ENCODE measurements around the gene CGB8. TPM values are rescaled to one million over a fixed set of nuclear protein-coding genes. Genes with fewer than 3 reads are reported as not detected.
"Not testable (repeated sequence)": the region's sequence is repeated elsewhere in the genome, so short reads cannot be mapped to it uniquely, and the experiment has no call there.

Gene CGB8
- total RNA-seq, 8 experiments from 2014 or later: 0.27 to 0.76 (median 0.33) TPM; not detected in 4

GRCh38 chr19:49061000-49061399, 12.1 kb upstream of the CGB8 start:
- no peak for ATAC-seq (replicated peaks in 6 of 8)
- in situ Hi-C loops (cut with MboI; ENCODE audit: low pct_unique_long_range_greater_than_20kb in 2 of 9, low sequenced_read_pairs in 9 of 9, unreplicated experiment in 9 of 9): no loop called here
- Histone ChIP-seq H3K27ac (no peak overlapping the region), H3K4me3 (no peak overlapping the region), H3K4me1 (replicated peaks in 1 of 2) (peaks cover 7 to 30% of the 10 kb centered on the region in 2 donors)
- no CpG with 5 or more reads among the region's 2 CpGs for WGBS, 10 experiments

- ATAC-seq (replicated peaks in 6 of 8): no peak
- in situ Hi-C loops (cut with MboI; ENCODE audit: low pct_unique_long_range_greater_than_20kb in 2 of 9, low sequenced_read_pairs in 9 of 9, unreplicated experiment in 9 of 9): no loop called here
- WGBS, 10 experiments: 15 to 93% (median 73%) methylated on average over 1 to 7 of the region's 9 CpGs
Observed at GRCh38 chr19:49059053-49059452, 10.1 kb upstream of the CGB8 start.

DNA sequence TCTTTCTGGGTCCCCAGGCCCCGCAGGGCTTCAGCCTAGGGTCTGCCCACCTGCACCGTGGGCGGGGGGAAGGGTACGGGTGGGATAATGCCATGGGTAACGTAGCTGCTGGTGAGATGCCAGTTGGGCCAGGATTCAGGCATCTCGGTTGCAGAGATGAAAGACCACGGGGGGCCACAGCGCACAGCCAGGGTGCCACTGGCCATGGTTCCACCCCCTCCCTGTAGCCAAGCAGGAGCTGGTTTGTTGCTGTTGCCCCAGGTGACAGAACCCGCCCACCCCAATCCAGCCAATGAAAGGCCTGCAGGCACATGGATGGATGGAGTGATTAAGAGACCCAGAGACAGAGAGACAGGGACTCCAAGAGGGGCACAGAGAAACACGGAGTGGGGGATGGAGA, 9.7 kb upstream of the CGB8 start:
- Histone ChIP-seq H3K27ac (no peak overlapping the region), H3K4me3 (no peak overlapping the region), H3K4me1 (replicated peaks in 1 of 2) (peaks cover 0 to 24% of the 10 kb centered on the region in 2 donors)
- peak in 4 of 8 experiments; percentile 13 to 31 (median 21) for ATAC-seq (replicated peaks in 6 of 8)
- in situ Hi-C loops (cut with MboI; ENCODE audit: low pct_unique_long_range_greater_than_20kb in 2 of 9, low sequenced_read_pairs in 9 of 9, unreplicated experiment in 9 of 9): no loop called here
- WGBS, 10 experiments: 20 to 60% (median 58%) methylated on average over 1 to 3 of the region's 10 CpGs; no CpG with 5 or more reads in 7 of the 10 experiments

More at GRCh38 chr19:49059053-49059452, 10.1 kb upstream of the CGB8 start:
- Histone ChIP-seq H3K27ac (no peak overlapping the region), H3K4me1 (replicated peaks in 1 of 2) (peaks cover 0 to 24% of the 10 kb centered on the region in 2 donors), H3K4me3 (no peak overlapping the region)

- in situ Hi-C loops (cut with MboI; ENCODE audit: low pct_unique_long_range_greater_than_20kb in 2 of 9, low sequenced_read_pairs in 9 of 9, unreplicated experiment in 9 of 9): no loop called here
- 0% methylated on average over 4 of the region's 38 CpGs; no CpG with 5 or more reads in 9 of the 10 experiments for WGBS, 10 experiments
- peak; percentile 65 to 75 (median 70) for ATAC-seq (replicated peaks in 6 of 8)
Observed at GRCh38 chr19:49057636-49058234, 8.8 kb upstream of the CGB8 start, which contains the start of gene CGB7. TSS of gene CGB7 (minus strand) at chr19:49057749. CDS start at chr19:49055375, 2,374 bp downstream.

DNA sequence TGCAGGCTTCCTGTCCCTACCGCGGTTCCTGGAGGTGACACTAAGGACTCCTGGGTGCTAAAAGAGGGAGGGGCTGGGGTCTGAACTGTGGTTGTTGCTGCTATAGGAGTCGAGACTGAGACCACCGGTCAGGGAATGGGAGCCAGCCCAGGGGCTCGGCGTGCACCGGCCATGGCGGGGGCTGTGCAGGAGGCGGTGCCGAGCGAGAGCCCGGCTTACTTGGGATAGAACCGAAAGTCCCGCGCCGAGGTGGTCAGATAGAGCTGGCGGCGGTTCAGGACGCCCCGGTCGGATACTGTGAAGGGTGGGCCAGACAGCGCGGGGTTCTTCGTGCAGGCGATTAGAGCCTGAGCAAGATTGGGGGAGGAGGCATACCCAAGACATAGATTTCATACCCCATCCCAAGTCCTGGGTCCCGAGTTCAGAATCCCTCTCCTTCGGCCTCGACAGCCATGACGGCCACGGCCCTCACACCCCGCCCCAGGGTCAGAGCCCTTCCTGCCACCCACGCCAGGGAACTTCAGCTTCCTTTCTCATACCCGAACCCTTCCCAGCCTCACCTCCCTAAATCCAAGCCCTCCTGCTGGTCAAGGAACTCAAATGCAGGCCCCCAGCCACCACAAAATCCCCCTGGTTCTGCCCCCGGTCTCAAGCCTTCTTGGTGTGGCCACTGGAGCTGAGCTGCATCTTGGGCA, 8.1 kb upstream of the CGB8 start:
- 0 to 40% (median 14%) methylated on average over 1 to 10 of the region's 34 CpGs; no CpG with 5 or more reads in 5 of the 10 experiments for WGBS, 10 experiments
- ATAC-seq (replicated peaks in 6 of 8): not testable (repeated sequence)

More at GRCh38 chr19:49057636-49058234, 8.8 kb upstream of the CGB8 start, which contains the start of gene CGB7:
- Histone ChIP-seq H3K4me1 (replicated peaks in 1 of 2) (peaks cover 0 to 24% of the 10 kb centered on the region in 2 donors), H3K27ac (no peak within 1 kb of the TSS), H3K4me3 (peak within 1 kb of the TSS; percentile 2 to 31 (median 23))

DNA sequence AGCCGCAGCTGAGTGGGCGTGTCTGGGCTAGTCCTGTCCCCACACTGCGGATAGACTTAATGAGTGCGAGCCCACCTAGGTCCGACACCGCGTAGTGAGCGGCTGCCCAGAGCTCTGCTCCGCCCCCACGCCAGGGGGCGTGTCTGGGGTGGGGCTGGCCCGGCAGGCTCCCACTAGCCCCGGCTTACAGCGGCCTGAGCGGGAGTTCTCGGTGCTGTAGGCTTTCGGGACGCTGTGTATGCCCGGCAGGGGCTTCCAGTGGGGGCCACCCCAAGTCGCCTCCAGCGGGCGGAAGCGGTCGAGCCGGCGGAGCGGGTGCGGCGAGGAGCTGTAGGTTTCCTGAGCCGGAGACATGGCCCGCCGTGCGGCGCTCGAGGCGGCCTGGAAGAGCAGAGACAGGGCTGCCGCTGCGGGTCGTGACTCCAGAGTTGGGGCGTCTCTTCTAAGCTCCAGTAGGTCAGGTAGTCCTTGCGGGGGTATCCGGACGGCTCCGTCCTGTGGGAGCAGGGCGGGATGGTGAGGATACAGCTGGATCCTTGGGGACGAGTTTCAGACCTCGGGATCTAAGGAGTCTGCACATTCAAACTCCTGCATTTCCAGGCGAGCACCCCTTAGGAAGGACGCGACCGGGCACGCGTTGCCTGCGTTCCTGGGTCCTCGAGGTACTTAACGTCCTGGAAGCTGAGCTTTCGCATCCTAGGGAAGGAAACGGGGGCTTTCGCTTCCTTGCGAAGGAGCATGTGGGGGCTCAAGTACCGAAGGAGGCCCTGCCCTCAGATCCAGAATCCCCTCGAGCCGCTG, 7.4 kb upstream of the CGB8 start:
- H3K27ac ChIP-seq: no peak overlapping the region

More for the DNA sequence above, 8.1 kb upstream of the CGB8 start:
- H3K27ac ChIP-seq; in situ Hi-C loops (cut with MboI; ENCODE audit: low pct_unique_long_range_greater_than_20kb in 2 of 9, low sequenced_read_pairs in 9 of 9, unreplicated experiment in 9 of 9): not testable (repeated sequence)
- Histone ChIP-seq H3K4me1 (replicated peaks in 1 of 2) (peaks cover 0 to 24% of the 10 kb centered on the region in 2 donors), H3K4me3 (peak overlapping the region in 2 of 5 donors; percentile 29 to 31)

GRCh38 chr19:49050376-49051033, 1.6 kb upstream of the CGB8 start:
- H3K4me1 ChIP-seq (replicated peaks in 1 of 2); H3K4me3 ChIP-seq; in situ Hi-C loops (cut with MboI; ENCODE audit: low pct_unique_long_range_greater_than_20kb in 2 of 9, low sequenced_read_pairs in 9 of 9, unreplicated experiment in 9 of 9); H3K27ac ChIP-seq: not testable (repeated sequence)
- peak in 4 of 8 experiments; percentile 23 to 65 (median 38) for ATAC-seq (replicated peaks in 6 of 8)
- WGBS, 10 experiments: 0 to 69% methylated on average over 2 to 14 of the region's 24 CpGs; no CpG with 5 or more reads in 8 of the 10 experiments

More for the DNA sequence above, 7.4 kb upstream of the CGB8 start:
- in situ Hi-C loops (cut with MboI; ENCODE audit: low pct_unique_long_range_greater_than_20kb in 2 of 9, low sequenced_read_pairs in 9 of 9, unreplicated experiment in 9 of 9): no loop called here
- ATAC-seq (replicated peaks in 6 of 8): peak; percentile 75 to 90 (median 80)
- Histone ChIP-seq H3K4me3 (peak overlapping the region in 4 of 5 donors; percentile 6 to 31 (median 19)), H3K4me1 (replicated peaks in 1 of 2) (peaks cover 0 to 24% of the 10 kb centered on the region in 2 donors)
- 0 to 4% (median 0%) methylated on average over 1 to 23 of the region's 63 CpGs; no CpG with 5 or more reads in 4 of the 10 experiments for WGBS, 10 experiments

GRCh38 chr19:49049834-49050233, 923 bp upstream of the CGB8 start:
- H3K4me3 ChIP-seq; in situ Hi-C loops (cut with MboI; ENCODE audit: low pct_unique_long_range_greater_than_20kb in 2 of 9, low sequenced_read_pairs in 9 of 9, unreplicated experiment in 9 of 9); ATAC-seq (replicated peaks in 6 of 8); H3K27ac ChIP-seq; H3K4me1 ChIP-seq (replicated peaks in 1 of 2): not testable (repeated sequence)
- WGBS, 10 experiments: no CpG with 5 or more reads among the region's 4 CpGs

DNA sequence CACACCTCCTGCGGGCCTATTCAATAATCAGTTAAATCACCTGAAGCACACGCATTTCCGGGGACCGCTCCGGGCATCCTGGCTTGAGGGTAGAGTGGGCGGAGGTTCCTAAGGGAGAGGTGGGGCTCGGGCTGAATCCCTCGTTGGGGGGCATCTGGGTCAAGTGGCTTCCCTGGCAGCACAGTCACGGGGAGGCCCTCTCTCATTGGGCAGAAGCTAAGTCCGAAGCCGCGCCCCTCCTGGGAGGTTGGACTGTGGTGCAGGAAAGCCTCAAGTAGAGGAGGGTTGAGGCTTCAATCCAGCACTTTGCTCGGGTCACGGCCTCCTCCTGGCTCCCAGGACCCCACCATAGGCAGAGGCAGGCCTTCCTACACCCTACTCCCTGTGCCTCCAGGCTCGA, 5.4 kb downstream of the CGB8 start, which contains the start of gene CGB5:
Gene CGB5, plus strand, starts transcription at position 301 of the 400 bp plus-strand sequence. CDS start 362 bp downstream, outside the sequence.
- H3K27ac ChIP-seq; H3K4me1 ChIP-seq (replicated peaks in 1 of 2); ATAC-seq (replicated peaks in 6 of 8); H3K4me3 ChIP-seq; in situ Hi-C loops (cut with MboI; ENCODE audit: low pct_unique_long_range_greater_than_20kb in 2 of 9, low sequenced_read_pairs in 9 of 9, unreplicated experiment in 9 of 9): not testable (repeated sequence)
- WGBS, 10 experiments: no CpG with 5 or more reads among the region's 15 CpGs

DNA sequence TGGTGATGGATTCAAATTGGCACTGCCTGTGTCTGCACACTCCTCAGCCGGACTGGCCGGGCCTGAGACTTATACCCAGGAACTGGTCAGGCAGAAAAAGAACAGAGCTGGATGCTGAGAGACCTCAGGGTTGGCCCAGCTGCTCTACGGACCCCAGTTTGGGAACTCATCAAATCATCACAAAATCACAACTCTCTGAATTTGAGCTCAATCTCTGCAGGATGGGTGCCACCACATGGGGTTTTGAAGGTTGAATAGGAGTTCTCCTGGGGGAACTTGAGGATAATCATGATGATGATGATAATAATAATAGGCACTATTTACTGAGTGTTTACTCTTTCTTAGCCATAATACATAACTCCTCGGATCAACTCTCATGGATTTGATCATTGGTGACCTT, 6.2 kb downstream of the CGB8 start:
- ATAC-seq (replicated peaks in 6 of 8); H3K4me1 ChIP-seq (replicated peaks in 1 of 2); H3K4me3 ChIP-seq; in situ Hi-C loops (cut with MboI; ENCODE audit: low pct_unique_long_range_greater_than_20kb in 2 of 9, low sequenced_read_pairs in 9 of 9, unreplicated experiment in 9 of 9); H3K27ac ChIP-seq: not testable (repeated sequence)
- WGBS, 10 experiments: 64 to 80% methylated on average over 1 of the region's 4 CpGs; no CpG with 5 or more reads in 8 of the 10 experiments

DNA sequence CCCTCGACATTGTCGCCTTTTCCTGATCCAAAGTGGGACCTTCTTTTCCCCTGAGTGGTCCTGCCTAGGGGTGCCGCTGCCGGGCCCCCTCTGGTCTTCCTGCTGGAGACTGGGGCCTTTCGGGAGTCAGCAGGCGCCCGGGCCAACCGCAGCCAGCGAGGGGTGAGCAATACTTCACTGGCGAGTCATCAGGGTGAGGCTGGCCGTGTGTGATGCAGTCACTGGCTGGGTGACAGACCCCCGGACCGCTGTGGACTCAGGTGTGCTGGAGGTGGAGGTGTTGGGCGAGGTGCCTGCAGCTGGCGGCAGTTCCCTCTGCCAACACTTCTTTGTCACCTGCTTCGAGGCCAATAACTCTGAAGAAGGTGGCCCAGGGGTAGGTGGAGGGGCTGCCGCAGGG, 6.7 kb downstream of the CGB8 start:
- in situ Hi-C loops (cut with MboI; ENCODE audit: low pct_unique_long_range_greater_than_20kb in 2 of 9, low sequenced_read_pairs in 9 of 9, unreplicated experiment in 9 of 9): no loop called here
- no peak for ATAC-seq (replicated peaks in 6 of 8)
- WGBS, 10 experiments: 35 to 100% methylated on average over 1 to 2 of the region's 17 CpGs; no CpG with 5 or more reads in 8 of the 10 experiments
- no peak overlapping the region for H3K27ac ChIP-seq
- H3K4me3 ChIP-seq: no peak overlapping the region
- no peaks in the 10 kb centered on the region for H3K4me1 ChIP-seq (replicated peaks in 1 of 2)

DNA sequence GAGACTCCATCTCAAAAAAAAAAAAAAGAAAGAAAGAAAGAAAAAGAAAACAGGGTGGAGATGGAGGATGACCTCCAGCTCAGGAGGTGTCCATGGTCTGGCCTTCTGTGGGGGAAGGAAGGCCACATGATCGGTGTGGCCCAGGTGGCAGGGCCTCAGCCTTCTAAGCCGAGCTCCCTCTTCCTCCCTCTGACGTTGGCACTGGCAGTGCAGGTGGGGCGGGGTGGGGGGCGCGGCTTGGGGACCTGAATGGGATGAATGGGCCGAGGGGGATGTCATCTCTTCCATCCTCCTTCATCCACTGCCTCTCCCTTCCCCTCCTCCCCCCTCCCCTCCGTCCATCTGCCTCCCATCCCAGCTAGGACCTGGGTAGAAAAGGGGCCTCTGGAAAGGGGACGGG, 9.2 kb downstream of the CGB8 start:
- no CpG with 5 or more reads among the region's 9 CpGs for WGBS, 10 experiments
- in situ Hi-C loops (cut with MboI; ENCODE audit: low pct_unique_long_range_greater_than_20kb in 2 of 9, low sequenced_read_pairs in 9 of 9, unreplicated experiment in 9 of 9); H3K4me1 ChIP-seq (replicated peaks in 1 of 2); H3K27ac ChIP-seq; H3K4me3 ChIP-seq: not testable (repeated sequence)
- peak in 3 of 8 experiments; percentile 11 to 23 (median 19) for ATAC-seq (replicated peaks in 6 of 8)

Data from motor neuron (in vitro differentiated cells).